Fibroblast of the aortic adventitia (primary cell): ENCODE data around the gene KCTD13. TPM values are rescaled to one million over a fixed set of nuclear protein-coding genes. Genes with fewer than 3 reads are reported as not detected.
"Not testable (repeated sequence)": the region's sequence is repeated elsewhere in the genome, so short reads cannot be mapped to it uniquely, and the experiment has no call there.

Experiments used
- DNase-seq: peaks from one replicate; pipeline ENCODE4 v3.0.0-alpha.2; 2010; ENCODE audit warnings: low read depth
- H3K4me3 ChIP-seq: 2 replicates; pipeline ENCODE4 v1.5.1; 2011; ENCODE audit warnings: low read depth, mild to moderate bottlenecking, control low read depth, low read length, moderate library complexity
- total RNA-seq: library from RNA; depleted of rRNA; stranded (reverse); fragments of >200 nt; gene quantifications from 2 replicates; pipeline ENCODE4 v1.2.3, GENCODE V29; 2012; ENCODE audit warnings: low replicate concordance
- TF ChIP-seq, protein P1 (sequence below): IDR thresholded peaks from 2 replicates; pipeline ENCODE4 v1.5.1; 2011; ENCODE audit warnings: mild to moderate bottlenecking, low read length, control low read depth, inconsistent platforms; ENCODE audit not compliant: insufficient read depth

The KCTD13 gene
- total RNA-seq, 1 donor, result 12.5 TPM

DNA sequence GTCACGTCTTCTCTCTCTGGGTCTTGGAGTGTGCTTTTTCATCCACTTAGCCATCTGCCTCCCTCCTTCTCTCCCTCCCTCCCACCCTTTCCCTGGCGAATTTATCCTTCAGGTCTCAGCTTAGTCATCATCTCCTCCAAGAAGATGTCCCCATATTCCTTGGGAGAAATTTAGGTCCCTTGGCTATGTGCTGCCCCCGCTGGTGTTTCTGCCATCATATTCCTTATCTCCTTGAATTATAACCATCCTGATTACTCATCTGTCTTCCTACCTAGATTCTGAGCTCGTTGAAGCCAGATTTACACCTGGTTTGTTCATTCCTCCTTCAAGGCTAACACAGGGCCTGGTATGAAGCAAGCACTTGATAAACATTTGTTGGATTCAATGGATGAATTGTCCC, 31.7 kb downstream of the KCTD13 start:
- TF ChIP-seq, protein P1, sequence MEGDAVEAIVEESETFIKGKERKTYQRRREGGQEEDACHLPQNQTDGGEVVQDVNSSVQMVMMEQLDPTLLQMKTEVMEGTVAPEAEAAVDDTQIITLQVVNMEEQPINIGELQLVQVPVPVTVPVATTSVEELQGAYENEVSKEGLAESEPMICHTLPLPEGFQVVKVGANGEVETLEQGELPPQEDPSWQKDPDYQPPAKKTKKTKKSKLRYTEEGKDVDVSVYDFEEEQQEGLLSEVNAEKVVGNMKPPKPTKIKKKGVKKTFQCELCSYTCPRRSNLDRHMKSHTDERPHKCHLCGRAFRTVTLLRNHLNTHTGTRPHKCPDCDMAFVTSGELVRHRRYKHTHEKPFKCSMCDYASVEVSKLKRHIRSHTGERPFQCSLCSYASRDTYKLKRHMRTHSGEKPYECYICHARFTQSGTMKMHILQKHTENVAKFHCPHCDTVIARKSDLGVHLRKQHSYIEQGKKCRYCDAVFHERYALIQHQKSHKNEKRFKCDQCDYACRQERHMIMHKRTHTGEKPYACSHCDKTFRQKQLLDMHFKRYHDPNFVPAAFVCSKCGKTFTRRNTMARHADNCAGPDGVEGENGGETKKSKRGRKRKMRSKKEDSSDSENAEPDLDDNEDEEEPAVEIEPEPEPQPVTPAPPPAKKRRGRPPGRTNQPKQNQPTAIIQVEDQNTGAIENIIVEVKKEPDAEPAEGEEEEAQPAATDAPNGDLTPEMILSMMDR, result no peak
- no peak overlapping the region for H3K4me3 ChIP-seq
- no peak for DNase-seq

DNA sequence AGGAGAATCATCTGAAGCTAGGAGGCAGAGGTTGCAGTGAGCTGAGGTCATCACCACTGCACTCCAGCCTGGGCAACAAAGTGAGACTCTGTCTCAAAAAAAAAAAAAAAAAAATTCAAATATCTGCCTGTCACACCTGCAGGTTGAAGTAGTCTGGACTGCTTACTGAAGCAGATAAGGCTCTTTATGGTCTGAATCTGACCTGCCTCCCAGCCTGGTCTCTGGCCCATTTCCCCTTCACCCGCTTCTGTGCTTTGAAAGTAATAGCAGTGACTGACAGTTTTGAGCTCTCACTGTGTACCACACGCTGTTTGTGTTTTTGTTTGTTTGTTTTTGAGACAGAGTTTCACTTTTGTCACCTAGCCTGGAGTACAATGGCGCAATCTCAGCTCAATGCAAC, 32.5 kb downstream of the KCTD13 start:
- H3K4me3 ChIP-seq, result no peak overlapping the region
- TF ChIP-seq, protein P1, result no peak
- no peak for DNase-seq

DNA sequence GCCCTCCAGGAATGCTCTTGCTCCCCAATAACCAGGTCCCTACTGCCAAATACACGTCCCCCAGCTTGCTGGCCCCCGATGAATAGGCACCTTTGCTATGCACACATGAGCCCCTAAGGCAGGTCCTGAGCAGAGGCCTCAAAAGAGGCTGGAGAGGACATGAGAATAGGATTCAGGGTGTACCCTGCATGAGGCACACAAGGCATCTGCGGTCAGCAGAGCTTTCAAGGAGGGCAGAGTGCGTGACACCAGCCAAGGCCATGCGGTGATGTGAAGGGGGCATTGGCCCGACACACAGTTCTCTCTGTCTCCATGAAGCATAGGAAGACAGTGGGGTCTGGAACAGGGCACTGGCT, 33.6 kb downstream of the KCTD13 start:
- TF ChIP-seq, protein P1, result no peak
- H3K4me3 ChIP-seq, result no peak overlapping the region
- no peak for DNase-seq

DNA sequence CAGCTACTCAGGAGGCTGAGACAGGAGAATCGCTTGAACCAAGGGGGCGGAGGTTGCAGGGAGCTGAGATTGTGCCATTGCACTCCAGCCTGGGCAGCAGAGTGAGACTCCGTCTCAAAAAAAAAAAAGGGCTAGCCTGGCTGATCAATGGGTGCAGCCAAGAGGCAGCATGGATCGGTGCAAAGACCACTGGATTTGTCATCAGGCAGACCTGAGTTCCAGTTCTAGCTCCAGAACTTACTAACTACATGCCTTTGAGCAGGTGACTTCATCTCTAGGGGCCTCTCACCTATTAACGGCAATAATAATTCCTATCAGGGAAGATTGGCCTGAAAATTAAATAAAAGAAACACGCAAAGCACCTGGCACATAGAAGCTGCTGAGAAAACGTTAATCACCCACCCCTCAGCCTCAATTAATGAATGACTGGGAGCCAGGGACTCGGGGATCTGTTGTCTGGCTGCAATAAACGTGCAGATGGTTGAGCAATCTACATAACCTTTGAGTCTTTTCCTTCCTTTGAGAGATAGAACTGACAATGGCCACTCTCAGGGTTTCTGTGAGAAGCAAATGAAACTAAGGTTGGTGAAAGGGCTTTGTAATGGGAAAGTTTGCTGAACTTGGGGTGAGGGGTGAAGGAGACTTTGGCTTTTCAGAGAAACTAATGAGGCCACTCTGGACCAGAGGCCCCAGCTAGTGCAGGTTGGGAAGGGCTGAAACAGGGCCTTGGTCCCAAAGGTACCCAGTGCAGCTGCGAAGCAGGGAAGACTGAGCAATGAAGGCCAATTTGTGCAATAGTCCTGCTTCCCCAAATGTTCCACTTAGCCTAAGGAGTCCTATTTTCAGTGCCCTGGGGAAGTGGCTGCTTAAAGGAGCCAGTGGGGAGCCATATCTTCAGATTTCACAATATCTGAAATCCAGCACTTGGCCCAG, 34.2 kb downstream of the KCTD13 start:
- H3K4me3 ChIP-seq, result no peak overlapping the region
- no peak for DNase-seq
- TF ChIP-seq, protein P1, result no peak

DNA sequence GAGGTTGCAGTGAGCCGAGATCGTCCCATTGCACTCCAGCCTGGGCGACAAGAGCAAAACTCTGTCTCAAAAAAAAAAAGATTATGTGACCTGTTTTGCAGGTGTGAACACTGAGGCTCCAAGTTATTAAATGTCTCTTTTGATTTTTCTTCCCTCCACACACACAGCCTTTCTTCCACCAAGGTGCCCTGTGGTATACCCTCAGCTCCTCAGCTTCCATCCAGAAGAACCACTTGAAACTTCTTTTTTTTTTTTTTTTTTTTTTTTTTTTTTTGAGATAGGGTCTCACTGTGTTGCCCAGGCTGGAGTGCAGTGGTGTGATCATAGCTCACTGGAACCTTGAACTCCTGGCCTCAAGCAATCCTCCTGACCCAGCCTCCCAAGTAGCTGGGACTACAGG, 36.7 kb downstream of the KCTD13 start:
- H3K4me3 ChIP-seq, DNase-seq: not testable (repeated sequence)

DNA sequence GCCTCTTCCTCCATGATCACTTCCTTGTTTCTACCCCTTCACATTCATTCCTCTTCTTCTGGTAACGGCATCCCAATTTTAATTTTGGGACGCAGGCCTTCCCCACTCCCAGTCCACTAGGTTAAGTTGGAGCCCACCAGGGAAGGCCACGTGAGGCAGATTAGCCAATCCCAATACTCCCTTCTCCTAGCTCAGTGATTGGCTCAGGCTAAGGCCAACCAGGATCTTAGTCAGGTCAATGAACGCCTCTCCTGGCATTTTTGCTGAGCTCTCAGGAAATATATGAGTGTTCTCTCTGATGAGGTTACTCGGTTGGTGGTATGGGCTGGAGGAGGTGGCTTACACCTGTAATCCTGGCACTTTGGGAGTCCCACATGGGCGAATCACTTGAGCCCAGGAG, 42.0 kb downstream of the KCTD13 start:
- TF ChIP-seq, protein P1, result no peak
- no peak for DNase-seq
- no peak overlapping the region for H3K4me3 ChIP-seq

DNA sequence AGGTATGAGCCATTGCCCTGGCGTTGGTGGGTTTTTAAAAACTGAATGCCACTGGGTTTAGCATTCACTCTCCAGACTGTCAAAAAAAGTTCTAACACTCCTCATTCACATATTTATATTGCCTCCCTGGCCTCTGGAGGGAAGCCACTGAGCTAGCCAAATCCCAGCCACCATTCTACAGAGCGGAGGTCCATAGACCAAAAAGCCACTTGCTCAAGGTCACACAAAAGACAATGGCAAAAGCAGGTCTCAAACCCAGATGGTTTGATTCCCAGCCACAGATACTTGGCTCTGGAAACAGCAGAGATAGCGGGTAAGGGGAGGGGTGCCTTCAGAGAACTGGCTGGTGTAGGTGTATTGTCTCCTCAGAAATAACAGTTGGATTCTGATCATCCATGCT, 45.0 kb downstream of the KCTD13 start:
- no peak overlapping the region for H3K4me3 ChIP-seq
- TF ChIP-seq, protein P1, result no peak
- DNase-seq, result no peak
